Astrocyte of the hippocampus (primary cell): ENCODE results near the gene RPS15.

Source experiments
- DNase-seq: peaks from one replicate; pipeline ENCODE4 v3.0.0; 2011; ENCODE audit warnings: low read depth, low spot score

The RPS15 gene

GRCh38 chr19:1401889-1402217 lies 36.3 kb upstream of the RPS15 start:
- DNase-seq = no peak

- no peak for DNase-seq
These were observed 35.7 kb upstream of the RPS15 start for GRCh38 chr19:1402411-1403070.

GRCh38 chr19:1406774-1407527 lies 31.2 kb upstream of the RPS15 start:
- peak; percentile 100 for DNase-seq

GRCh38 chr19:1407528-1408299 lies 30.5 kb upstream of the RPS15 start, which contains the start of gene DAZAP1:
Gene DAZAP1 (plus strand): TSS chr19:1407586. CDS start chr19:1407774, 188 bp downstream.
- no peak for DNase-seq

GRCh38 chr19:1408300-1409203 lies 29.6 kb upstream of the RPS15 start:
- DNase-seq = peak; percentile 82

- DNase-seq = no peak
These were observed 28.8 kb upstream of the RPS15 start for GRCh38 chr19:1409204-1410005.

- DNase-seq = peak; percentile 48
These were observed 27.9 kb upstream of the RPS15 start for GRCh38 chr19:1410136-1410786.

- DNase-seq = no peak
These were observed 27.4 kb upstream of the RPS15 start for GRCh38 chr19:1410789-1411188.

GRCh38 chr19:1411255-1412191 lies 26.7 kb upstream of the RPS15 start:
- peak; percentile 71 for DNase-seq

GRCh38 chr19:1412323-1412923 lies 25.8 kb upstream of the RPS15 start:
- DNase-seq = no peak

- DNase-seq = no peak
These were observed 25.0 kb upstream of the RPS15 start for GRCh38 chr19:1412995-1413800.

- peak; percentile 54 for DNase-seq
These were observed 22.0 kb upstream of the RPS15 start for GRCh38 chr19:1416014-1416841.

- peak; percentile 66 for DNase-seq
These were observed 21.1 kb upstream of the RPS15 start for GRCh38 chr19:1417145-1417544.

- DNase-seq = no peak
These were observed 20.3 kb upstream of the RPS15 start for GRCh38 chr19:1417681-1418495.

- DNase-seq = no peak
These were observed 19.8 kb upstream of the RPS15 start for GRCh38 chr19:1418496-1418775.
